ENCODE measurements around the gene TRAF2. TPM values are rescaled to one million over a fixed set of nuclear protein-coding genes. Genes with fewer than 3 reads are reported as not detected.

TRAF2 gene
- total and polyA plus RNA-seq, 2 of the 4 experiments (the other 2 are of a cell fraction) = 6.6 to 12.0 TPM

DNA sequence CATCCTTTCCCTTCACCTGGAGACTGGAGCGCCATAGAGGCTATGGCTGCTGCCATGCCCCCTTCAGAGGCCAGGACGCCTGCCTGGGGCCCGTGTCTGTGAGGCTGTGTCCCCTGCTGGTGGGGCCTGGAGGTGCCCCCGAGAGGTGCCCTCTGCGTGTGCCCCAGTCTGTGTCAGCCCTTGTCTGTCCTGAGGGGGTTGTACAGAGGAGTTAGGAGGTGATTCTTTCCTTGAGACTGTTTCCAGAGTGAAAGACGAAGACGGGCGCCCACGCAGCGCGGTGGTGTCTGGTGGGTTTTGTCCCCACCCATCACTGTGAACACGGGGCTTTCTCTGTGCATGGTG is 24.6 kb downstream of the TRAF2 start:
- Histone ChIP-seq H3K79me1 (ENCODE audit: low read depth in 1 of 2, low read length in 2 of 2) (peaks cover 5 to 17% of the 10 kb centered on the region in 2 experiments; a peak in 3 of 4 replicates), H3K4me3 (ENCODE audit: insufficient read depth, low read depth, low read length) (no peak overlapping the region), H3K9ac (ENCODE audit: low read depth, low read length) (no peak overlapping the region), H3K4me1 (ENCODE audit: control insufficient read depth, insufficient read depth, low read length) (no peaks in the 10 kb centered on the region), H4K20me1 (ENCODE audit: insufficient read depth, low read length) (peaks cover 2% of the 10 kb centered on the region; the same call in 1 of the 2 replicates), H3K9me1 (ENCODE audit: insufficient read depth, low read length) (no peaks in the 10 kb centered on the region), H3K4ac (ENCODE audit: low read depth, low read length) (no peak overlapping the region), H2AK5ac (ENCODE audit: low read depth, low read length) (no peak overlapping the region), H3K14ac (replicated peaks; ENCODE audit: low read depth, low read length) (no peak overlapping the region), H3K36me3 (ENCODE audit: control insufficient read depth, insufficient read depth, low read length) (peaks cover 31% of the 10 kb centered on the region), H4K91ac (ENCODE audit: insufficient read depth, low read depth, low read length) (no peak overlapping the region), H2BK120ac (ENCODE audit: low read depth, low read length) (no peak overlapping the region), H2BK20ac (ENCODE audit: low read depth, low read length) (no peak overlapping the region), H2AK9ac (replicated peaks; ENCODE audit: low read depth, low read length, poor library complexity) (no peak overlapping the region), H3K27ac (ENCODE audit: insufficient read depth, low read length) (no peak overlapping the region), H2AFZ (replicated peaks; ENCODE audit: low read length, poor library complexity) (no peak overlapping the region), H3K4me2 (ENCODE audit: low read depth, low read length) (no peak overlapping the region), H2BK15ac (ENCODE audit: low read depth, low read length) (no peak overlapping the region), H2BK5ac (ENCODE audit: low read depth, low read length, poor library complexity, severe bottlenecking) (no peak overlapping the region), H3K9me3 (ENCODE audit: control insufficient read depth, insufficient read depth, low read length) (no peaks in the 10 kb centered on the region), H3K27me3 (ENCODE audit: control insufficient read depth, insufficient read depth, low read length) (no peaks in the 10 kb centered on the region), H4K5ac (ENCODE audit: low read depth, low read length) (no peak overlapping the region), H3K18ac (ENCODE audit: low read depth, low read length) (no peak overlapping the region), H4K8ac (ENCODE audit: low read depth in 2 of 2, low read length in 2 of 2) (no peak overlapping the region), H3K23ac (ENCODE audit: low read depth, low read length) (no peak overlapping the region), H3K56ac (ENCODE audit: extremely low read depth, insufficient read depth, low read length) (no peak overlapping the region)
- ATAC-seq (ENCODE audit: low read depth) (no peak), DNase-seq (no peak)
- no TSS peak for BruUV-seq (replicated peaks)
- TF ChIP-seq, protein P1, sequence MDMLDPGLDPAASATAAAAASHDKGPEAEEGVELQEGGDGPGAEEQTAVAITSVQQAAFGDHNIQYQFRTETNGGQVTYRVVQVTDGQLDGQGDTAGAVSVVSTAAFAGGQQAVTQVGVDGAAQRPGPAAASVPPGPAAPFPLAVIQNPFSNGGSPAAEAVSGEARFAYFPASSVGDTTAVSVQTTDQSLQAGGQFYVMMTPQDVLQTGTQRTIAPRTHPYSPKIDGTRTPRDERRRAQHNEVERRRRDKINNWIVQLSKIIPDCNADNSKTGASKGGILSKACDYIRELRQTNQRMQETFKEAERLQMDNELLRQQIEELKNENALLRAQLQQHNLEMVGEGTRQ (IDR thresholded peaks at IDR 0.05; ENCODE audit: low read depth, low read length) = no peak
- TF ChIP-seq, protein P2, sequence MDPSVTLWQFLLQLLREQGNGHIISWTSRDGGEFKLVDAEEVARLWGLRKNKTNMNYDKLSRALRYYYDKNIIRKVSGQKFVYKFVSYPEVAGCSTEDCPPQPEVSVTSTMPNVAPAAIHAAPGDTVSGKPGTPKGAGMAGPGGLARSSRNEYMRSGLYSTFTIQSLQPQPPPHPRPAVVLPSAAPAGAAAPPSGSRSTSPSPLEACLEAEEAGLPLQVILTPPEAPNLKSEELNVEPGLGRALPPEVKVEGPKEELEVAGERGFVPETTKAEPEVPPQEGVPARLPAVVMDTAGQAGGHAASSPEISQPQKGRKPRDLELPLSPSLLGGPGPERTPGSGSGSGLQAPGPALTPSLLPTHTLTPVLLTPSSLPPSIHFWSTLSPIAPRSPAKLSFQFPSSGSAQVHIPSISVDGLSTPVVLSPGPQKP (IDR thresholded peaks at IDR 0.05; ENCODE audit: borderline replicate concordance, low read depth, low read length) = no peak
- no CpG with 5 or more reads among the region's 12 CpGs for WGBS, 2 experiments (ENCODE audit: extremely low coverage in 2 of 2, insufficient read length in 1 of 2)
- intact Hi-C loops (cut with micrococcal nuclease) (no loop called here), dilution Hi-C loops (cut with HindIII; ENCODE audit: low sequenced_read_pairs, unreplicated experiment) (no loop called here), in situ Hi-C loops (cut with MboI; ENCODE audit: low sequenced_read_pairs) (no loop called here)
- CTCF ChIA-PET = no interaction called here
- POLR2A ChIA-PET (ENCODE audit: unreplicated experiment) = no interaction called here
